Left hindlimb (tissue), 1 donor: ENCODE measurements around the gene PPFIA1.
A peak's percentile ranks its signal among the peaks of the same experiment; 100 is the strongest.

Source experiments
- DNase-seq: peaks from one replicate; pipeline ENCODE4 v3.0.0-alpha.2; 2018

The PPFIA1 gene

GRCh38 chr11:70270104-70270876 is at the start of gene PPFIA1:
TSS of gene PPFIA1 (plus strand) at chr11:70270690. CDS start at chr11:70272173, 1,483 bp downstream.
- DNase-seq, result peak; percentile 95

DNA sequence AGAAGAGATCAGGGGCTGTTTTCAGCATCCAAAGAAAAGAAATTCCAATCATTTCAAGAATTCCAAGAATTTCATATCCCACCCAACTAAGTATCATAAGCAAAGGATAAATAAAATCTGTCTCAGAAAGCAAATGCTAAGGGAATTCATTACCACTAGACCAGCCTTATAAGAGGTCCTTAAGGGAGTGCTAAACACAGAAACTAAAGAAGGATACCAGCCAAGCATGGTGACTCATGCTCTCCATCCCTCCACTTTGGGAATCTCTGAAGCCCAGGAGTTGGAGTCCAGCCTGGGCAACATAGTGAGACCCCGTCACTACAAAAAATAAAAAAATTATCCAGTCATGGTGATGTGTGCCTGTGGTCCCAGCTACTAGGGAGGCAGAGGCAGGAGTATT is 49.6 kb upstream of the PPFIA1 start:
- no peak for DNase-seq

- no peak for DNase-seq
Observed at GRCh38 chr11:70225681-70226177, 44.8 kb upstream of the PPFIA1 start.

DNA sequence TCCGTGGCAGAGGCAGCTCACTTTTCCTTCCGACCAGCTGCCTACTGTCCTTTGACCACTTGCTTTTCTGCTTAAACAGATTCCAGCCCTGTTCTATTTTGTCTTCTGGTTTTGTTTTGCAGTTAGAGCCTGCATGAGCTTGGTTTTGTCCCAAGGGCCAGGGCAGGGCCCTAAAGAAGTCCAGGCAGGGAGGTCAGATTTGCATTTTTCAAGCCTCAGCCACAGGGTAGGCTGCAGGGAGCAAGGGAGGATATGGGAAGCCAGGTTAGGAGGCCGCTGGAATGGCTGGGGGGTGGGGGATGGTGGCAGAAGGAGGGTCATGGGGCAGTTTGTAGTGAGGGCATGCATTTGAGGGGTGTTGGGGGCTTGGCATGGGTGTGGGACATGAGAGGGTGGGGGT is 44.3 kb upstream of the PPFIA1 start:
- no peak for DNase-seq

DNA sequence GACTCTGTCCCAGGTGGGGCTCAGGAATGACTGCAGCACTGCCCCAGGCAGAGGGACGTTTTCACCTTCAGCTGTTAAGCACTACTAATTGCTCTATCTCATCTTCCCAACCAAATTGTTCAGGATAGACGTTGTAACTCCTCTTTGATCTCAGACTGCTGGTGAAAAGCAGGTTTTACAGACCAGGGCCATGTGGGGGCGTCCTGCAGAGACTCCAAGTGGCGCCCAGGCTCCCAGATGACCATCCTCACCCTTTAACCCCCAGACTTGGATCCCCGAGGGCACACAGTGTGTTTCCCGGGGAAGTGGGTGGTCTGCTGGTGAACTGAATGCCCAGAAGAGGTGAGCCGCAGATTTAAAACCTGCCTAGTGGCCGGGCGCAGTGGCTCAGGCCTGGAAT is 43.5 kb upstream of the PPFIA1 start:
- no peak for DNase-seq

DNA sequence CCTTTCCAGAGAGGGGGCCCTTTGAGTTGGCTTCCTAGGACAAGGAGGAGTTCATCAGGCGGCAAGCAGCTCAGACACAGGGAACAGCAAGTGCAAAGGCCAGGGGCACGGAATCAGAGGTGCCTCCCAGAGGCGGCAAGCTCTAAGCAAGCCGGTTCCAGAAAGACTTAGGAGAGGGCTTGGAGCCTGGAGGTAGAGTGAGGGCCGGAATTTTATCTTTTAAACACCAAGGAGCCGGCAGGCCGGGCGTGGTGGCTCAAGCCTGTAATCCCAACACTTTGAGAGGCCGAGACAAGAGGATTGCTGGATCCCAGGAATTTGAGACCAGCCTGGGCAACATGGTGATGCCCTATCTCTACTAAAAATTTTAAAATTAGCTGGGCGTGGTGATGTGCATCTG is 40.8 kb upstream of the PPFIA1 start:
- no peak for DNase-seq

DNA sequence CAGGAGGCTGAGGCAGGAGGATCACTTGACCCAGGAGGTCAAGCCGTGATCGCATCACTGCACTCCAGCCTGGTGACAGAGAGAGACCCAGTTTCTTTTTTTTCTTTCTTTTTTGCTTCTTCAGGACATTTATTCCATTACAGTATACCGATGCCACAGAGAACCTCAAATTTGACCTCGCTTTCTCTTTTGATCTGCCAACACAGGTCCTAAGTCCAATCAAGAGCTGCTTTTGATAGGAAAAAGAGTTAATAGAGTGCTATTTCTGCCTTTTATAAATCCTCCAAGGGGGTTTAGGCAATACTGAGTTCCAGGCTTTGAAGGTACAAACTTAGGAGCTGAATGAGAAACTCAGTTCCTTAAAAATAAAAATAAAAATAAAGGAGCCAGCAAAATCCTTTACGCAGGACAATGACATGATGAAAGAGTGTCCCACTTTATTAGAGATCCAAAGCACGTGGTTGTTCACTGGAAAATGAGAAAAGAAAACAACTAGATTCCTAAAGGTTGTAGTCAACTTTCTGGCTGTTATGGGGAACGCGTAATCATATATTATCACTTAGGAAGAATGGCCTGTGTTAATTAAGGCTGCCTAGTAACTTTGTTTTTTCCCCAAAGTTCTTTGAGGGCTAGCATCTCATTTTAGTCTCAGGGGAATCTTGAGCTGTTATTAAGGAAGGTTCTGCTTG is 40.2 kb upstream of the PPFIA1 start:
- DNase-seq, result no peak

DNA sequence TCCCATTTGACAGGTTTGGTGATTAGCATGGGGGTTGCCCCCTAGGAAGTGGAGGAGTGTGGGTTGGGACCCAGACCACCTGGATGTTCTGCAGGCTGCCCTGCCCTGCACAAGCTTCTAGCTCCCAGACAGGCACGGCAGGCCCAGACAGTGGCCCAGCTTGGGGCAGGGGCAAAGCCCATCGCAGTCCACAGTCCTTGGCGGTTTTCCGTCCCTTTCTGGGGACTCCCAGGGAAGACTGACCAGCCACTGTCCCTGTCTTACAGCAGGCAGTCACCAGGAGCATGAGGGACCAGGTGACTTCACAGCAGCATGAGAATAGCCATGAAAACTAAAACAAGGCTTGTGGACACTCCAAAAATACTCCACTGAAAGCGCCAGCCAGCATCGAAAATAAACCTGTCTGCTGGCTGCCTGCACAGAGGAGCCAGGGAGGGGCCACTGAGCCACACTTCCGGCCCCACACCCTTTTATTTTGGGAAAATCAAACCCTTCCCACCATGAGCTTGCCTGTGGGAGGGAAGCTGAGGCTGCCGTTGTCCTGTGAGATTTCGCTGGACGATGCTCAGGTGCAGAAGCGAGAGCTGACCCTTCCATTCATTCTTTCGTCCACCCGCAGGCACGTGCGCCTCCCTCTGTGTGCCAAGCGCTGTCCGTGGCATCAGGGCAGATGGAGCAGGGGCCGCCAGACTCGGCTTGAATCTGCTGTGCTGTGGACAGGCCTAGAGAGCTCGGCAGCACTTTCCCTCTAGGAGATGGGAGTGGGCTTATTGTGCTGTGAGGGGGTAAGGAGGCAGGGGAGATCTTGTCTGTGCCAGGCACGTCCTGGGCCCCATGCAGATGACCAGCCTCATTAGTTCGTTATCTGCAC is 39.4 kb upstream of the PPFIA1 start:
- no peak for DNase-seq

GRCh38 chr11:70233034-70233433 is 37.5 kb upstream of the PPFIA1 start:
- DNase-seq, result no peak

DNA sequence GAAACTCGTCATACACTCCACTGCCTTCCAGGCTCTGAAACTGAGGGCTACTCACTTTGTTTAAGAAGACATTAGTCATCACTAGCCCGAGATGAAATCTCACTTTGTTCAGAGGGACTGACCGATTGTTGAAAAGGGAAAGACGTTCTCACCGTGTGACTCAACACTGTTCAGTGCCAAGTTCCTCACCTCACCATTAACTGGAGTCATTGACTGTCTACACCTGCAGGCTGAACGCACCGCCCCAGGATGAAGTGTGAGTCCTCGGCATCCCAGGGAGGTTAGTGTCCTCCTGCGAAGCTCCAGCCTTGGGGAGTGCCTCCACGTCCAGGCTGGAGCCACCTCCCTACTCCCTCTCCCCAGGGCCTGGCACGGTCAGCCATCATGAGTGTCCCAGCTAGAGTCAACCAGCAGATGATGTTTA is 37.0 kb upstream of the PPFIA1 start:
- no peak for DNase-seq

GRCh38 chr11:70233962-70234361 is 36.5 kb upstream of the PPFIA1 start:
- no peak for DNase-seq

- DNase-seq, result no peak
Observed at GRCh38 chr11:70240337-70240736, 30.2 kb upstream of the PPFIA1 start.

DNA sequence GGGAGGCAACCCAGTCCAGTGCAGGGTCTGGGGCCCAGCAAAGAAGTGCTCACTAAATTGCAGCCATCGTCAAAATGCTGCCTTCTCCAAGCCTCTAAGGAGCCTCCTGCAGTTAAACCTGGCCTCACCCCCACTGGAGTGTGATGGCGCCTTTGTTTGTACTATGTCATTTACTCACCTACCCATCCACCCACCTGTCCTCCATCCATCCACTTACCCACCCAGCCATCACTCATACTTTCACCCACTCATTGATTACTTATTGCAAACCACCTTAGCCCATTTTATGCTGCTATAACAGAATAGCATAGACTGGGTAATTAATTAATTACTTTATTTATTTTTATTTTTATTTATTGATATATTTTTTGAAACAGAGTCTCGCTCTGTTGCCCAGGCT is 28.8 kb upstream of the PPFIA1 start:
- DNase-seq, result no peak

GRCh38 chr11:70242885-70243284 is 27.6 kb upstream of the PPFIA1 start:
- no peak for DNase-seq

DNA sequence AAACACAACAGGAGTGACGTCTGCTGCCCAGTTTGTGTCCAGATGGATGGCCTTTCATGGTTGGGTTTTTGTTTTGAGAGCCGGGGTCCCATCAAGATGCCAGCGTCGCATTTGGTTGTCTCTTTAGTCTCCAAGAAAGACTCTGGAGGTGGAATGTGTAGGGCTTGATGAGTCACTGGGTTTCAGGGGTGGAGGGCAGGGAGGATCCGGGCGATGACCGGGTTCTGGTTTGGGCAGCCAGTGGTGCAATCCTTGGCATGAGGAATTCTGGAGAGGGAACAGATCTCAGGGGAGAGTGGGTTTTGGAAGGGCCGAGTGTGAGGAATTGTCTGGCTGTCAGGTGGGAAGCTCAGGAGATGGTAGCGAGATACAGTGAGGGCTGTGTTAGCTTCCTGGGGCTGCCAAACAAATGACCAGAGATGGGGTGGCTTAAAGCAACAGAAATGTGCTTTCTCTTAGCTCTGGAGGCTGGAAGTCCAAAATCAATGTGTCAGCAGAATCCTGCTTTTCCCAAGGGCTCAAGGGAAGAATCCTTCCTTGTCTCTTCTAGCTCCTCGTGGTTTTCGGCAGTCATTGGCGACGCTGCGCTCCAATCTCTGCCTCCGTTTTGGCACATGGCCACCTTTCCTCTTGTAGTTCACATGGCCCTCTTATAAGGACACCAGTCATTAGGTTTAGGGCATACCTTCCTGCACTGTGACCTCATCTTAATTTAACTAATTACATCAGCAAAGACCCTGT is 26.4 kb upstream of the PPFIA1 start:
- DNase-seq, result no peak

- no peak for DNase-seq
Observed at GRCh38 chr11:70244698-70245097, 25.8 kb upstream of the PPFIA1 start.

DNA sequence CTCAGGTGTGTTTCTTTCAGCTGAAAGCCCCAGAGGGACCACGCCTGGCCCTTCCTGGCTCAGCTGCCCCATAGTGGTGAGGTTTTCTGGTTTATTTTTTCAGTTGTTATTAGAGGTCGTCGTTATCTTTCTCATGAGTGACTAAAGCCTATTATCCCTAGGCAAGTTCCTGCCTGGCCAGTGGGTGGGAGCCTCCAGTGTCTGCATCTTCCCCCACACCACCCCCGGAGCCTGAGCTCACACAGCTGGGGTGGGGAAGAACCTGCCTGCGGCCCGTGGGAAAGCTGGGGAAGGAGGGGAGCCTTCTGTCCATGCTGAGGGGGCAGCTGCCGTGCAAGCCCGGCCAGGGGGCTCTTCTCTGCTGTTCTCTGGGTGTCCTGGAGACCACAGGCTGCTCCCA is 24.3 kb upstream of the PPFIA1 start:
- DNase-seq, result no peak

DNA sequence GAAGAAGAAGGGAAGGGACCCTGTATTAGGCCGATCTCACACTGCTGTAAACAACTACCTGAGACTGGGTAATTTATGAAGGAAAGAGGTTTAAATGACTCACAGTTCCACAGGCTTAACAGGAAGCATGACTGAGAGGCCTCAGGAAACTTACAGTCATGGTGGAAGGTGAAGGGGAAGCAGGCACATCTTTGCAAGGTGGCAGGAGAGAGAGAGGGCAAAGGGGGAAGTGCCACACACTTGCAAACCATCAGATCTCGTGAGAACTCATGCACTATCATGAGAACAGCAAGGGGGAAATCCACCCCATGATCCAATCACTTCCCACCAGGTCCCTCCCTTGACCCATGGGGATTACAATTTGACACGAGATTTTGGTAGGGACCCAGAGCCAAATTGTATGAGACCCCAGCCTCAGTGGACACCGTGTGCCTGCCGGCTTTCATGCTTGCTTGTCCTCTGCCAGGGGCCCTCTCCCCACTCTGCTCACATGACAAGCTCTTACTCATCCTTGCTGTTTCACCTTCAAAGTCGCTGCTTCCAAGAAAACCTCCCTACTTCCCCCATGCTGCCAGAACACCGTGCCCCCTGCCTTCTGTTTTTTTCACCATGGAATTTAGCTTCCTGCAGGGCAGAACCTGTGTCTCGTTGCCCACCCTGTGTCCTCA is 23.3 kb upstream of the PPFIA1 start:
- no peak for DNase-seq

- DNase-seq, result no peak
Observed at GRCh38 chr11:70247710-70248072, 22.8 kb upstream of the PPFIA1 start.

- DNase-seq, result peak; percentile 72
Observed at GRCh38 chr11:70250876-70251658, 19.4 kb upstream of the PPFIA1 start.

GRCh38 chr11:70251659-70252321 is 18.7 kb upstream of the PPFIA1 start:
- no peak for DNase-seq
